ENCODE measurements around the gene FSD1.

GRCh38 chr19:4371247-4372164 lies 67.1 kb downstream of the FSD1 start:
- TF ChIP-seq, protein P1, sequence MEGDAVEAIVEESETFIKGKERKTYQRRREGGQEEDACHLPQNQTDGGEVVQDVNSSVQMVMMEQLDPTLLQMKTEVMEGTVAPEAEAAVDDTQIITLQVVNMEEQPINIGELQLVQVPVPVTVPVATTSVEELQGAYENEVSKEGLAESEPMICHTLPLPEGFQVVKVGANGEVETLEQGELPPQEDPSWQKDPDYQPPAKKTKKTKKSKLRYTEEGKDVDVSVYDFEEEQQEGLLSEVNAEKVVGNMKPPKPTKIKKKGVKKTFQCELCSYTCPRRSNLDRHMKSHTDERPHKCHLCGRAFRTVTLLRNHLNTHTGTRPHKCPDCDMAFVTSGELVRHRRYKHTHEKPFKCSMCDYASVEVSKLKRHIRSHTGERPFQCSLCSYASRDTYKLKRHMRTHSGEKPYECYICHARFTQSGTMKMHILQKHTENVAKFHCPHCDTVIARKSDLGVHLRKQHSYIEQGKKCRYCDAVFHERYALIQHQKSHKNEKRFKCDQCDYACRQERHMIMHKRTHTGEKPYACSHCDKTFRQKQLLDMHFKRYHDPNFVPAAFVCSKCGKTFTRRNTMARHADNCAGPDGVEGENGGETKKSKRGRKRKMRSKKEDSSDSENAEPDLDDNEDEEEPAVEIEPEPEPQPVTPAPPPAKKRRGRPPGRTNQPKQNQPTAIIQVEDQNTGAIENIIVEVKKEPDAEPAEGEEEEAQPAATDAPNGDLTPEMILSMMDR (IDR thresholded peaks at IDR 0.05): no peak
- TF ChIP-seq EP300 (IDR thresholded peaks at IDR 0.05): no peak
- TF ChIP-seq POLR2A (IDR thresholded peaks at IDR 0.05; ENCODE audit: low read depth): no peak
